Spleen (tissue), 7 donors: ENCODE data around the gene ATRIP.

Experiments
- POLR2A ChIP-seq, 3 donors: fragments of 450-650 bp; IDR thresholded peaks; one replicate each; pipeline ENCODE4 v1.5.1; 2017; ENCODE audit warnings: antibody characterized with exemption in 3 of 3, mild to moderate bottlenecking in 1 of 3
- TF ChIP-seq, protein P1 (sequence below), 11 experiments: fragments of 200-600 bp in 7 of 11; fragments of 450-650 bp in 4 of 11; sonication (generic) in 4 of 11; IDR thresholded peaks in 8 of 11; conservative IDR thresholded peaks in 3 of 11; 1 replicate in 7 of 11; 2 replicates in 4 of 11; pipeline versions ENCODE4 v1.4.0 to v1.8.0; 2016 to 2021; ENCODE audit warnings: antibody characterized with exemption in 11 of 11, inconsistent platforms in 4 of 11, mild to moderate bottlenecking in 1 of 11
- donor health status: DM: no; HTN: no; CAD: no; lungs with moderate emphysema.
- donor health status: DM: no; HTN: no; CAD: no.
- donor health status: DM: no; HTN: no; CAD: no.

DNA sequence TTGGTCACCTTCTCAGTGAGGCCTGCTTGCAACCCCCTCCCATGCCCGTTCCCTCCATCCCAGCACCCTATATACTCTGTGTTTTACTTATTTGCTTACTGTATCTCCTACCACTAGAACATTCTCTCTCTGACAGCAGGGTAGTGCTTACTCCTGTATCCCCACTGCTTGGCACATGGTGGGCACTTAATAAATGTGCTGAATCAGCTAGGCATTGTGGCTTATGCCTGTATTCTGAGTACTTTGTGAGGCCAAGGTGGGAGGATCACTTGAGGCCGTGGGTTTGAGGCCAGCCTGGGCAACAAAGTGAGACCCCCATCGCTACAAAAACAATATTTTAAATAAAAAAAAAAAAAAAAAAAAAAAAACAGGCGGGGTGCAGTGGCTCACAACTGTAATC lies 65.0 kb downstream of the ATRIP start:
- TF ChIP-seq, protein P1, sequence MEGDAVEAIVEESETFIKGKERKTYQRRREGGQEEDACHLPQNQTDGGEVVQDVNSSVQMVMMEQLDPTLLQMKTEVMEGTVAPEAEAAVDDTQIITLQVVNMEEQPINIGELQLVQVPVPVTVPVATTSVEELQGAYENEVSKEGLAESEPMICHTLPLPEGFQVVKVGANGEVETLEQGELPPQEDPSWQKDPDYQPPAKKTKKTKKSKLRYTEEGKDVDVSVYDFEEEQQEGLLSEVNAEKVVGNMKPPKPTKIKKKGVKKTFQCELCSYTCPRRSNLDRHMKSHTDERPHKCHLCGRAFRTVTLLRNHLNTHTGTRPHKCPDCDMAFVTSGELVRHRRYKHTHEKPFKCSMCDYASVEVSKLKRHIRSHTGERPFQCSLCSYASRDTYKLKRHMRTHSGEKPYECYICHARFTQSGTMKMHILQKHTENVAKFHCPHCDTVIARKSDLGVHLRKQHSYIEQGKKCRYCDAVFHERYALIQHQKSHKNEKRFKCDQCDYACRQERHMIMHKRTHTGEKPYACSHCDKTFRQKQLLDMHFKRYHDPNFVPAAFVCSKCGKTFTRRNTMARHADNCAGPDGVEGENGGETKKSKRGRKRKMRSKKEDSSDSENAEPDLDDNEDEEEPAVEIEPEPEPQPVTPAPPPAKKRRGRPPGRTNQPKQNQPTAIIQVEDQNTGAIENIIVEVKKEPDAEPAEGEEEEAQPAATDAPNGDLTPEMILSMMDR (IDR thresholded peaks at IDR 0.05 in 8 of 11, conservative IDR thresholded peaks at IDR 0.05 in 3 of 11), result no peak
- TF ChIP-seq POLR2A (IDR thresholded peaks at IDR 0.05), result no peak
